HEK293T (cell line): ENCODE measurements around the gene ARSA.

Experiments
- FOXA1 ChIP-seq: fragments of 450-650 bp; IDR thresholded peaks from 2 replicates; pipeline ENCODE4 v1.6.1; 2016; ENCODE audit warnings: mild to moderate bottlenecking
- SP1 ChIP-seq: fragments of 450-650 bp; IDR thresholded peaks from 2 replicates; pipeline ENCODE4 v1.6.1; 2017

- TF ChIP-seq SP1 (no peak), FOXA1 (no peak)
These were observed 7.2 kb downstream of the ARSA start for GRCh38 chr22:50620593-50621355.
